Measurements from ENCODE around the gene NTNG1. TPM values are rescaled to one million over a fixed set of nuclear protein-coding genes. Genes with fewer than 3 reads are reported as not detected.

Gene NTNG1
- polyA plus RNA-seq, 6 donors from 2014 or later: 0.52 to 2.2 (median 1.1) TPM; not detected in 1

DNA sequence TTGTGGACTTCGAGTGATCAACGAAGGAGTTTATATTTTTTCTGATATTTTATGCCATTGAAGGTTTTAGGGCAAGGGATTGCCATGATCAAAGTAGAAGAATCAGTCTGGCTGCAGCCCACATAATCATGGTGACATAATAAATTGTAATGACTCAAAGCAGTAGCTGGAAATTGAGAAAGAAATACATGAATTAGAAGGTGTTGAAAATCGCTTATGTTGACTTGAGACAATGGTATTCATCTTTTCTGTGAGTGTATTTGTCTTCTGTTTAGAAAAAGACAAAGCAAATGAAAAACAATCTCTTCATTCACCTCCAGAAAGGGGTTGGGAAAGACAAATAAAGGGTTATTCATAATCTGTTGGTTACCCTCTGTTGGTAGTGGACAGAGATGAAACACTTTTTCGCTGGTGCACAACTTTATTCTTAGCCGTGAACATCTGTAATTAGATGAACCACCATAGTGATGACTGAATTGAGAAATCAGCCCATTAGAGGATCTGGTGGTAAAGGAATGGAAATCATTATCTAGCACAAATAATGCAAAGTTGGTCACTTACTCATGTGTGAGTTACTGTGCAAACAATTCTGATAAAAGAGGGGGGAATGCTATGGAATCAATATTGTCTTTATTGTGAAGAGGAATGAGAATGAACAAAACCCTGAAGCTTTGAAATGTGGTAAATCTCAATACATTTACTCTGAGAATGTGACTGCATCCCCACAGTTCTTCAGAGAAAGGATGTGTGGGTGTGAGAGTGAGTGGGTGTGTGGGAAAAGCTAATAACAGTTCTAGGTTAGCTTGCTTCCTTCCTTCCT is 121.8 kb downstream of the NTNG1 start:
- Mint-ChIP-seq H3K4me3 (no peak overlapping the region), H3K27me3 (no peaks in the 10 kb centered on the region), H3K9me3 (peaks cover 0 to 5% (median 0%) of the 10 kb centered on the region in 7 donors), H3K27ac (peak overlapping the region in 1 of 6 donors; percentile 51), H3K4me1 (peaks cover 8 to 12% (median 11%) of the 10 kb centered on the region in 3 donors), H3K36me3 (no peaks in the 10 kb centered on the region)
- ATAC-seq (ENCODE audit: low read depth in 2 of 2): no peak
- DNase-seq: no peak

DNA sequence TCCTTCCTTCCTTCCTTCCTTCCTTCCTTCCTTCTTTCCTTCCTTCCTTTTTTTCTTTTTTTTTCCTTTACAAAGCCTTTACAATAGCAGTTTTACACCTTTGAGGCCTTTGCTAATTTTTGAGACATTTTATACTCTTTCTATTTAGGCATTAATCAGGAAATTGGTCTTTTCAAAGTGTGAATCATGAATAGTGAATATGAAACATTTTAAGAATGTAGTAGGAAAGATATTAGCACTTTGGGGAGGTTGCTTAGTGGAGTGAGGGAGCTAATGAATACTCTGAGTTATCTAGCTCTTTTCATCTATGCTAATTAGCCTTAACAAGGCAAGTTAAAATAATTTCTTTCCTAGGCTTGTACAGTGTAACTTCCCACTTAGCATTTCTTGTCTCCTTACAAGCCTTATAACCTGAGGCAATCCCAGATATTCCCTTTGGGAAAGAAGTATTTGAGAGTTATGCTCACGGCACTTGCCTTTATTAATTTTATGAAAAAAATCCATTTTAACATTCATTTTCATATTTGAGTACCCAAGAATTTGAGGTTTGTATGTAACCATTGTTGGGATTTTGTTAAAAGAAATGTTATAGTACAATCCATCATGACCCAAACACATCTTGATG is 122.6 kb downstream of the NTNG1 start:
- no peak for ATAC-seq (ENCODE audit: low read depth in 2 of 2)
- Mint-ChIP-seq H3K4me3 (peak overlapping the region in 1 of 8 donors; percentile 58), H3K9me3 (peaks cover 0 to 5% (median 0%) of the 10 kb centered on the region in 7 donors), H3K27ac (peak overlapping the region in 1 of 6 donors; percentile 10), H3K36me3 (no peaks in the 10 kb centered on the region), H3K4me1 (peaks cover 8 to 12% (median 11%) of the 10 kb centered on the region in 3 donors), H3K27me3 (no peaks in the 10 kb centered on the region)
- DNase-seq: no peak

DNA sequence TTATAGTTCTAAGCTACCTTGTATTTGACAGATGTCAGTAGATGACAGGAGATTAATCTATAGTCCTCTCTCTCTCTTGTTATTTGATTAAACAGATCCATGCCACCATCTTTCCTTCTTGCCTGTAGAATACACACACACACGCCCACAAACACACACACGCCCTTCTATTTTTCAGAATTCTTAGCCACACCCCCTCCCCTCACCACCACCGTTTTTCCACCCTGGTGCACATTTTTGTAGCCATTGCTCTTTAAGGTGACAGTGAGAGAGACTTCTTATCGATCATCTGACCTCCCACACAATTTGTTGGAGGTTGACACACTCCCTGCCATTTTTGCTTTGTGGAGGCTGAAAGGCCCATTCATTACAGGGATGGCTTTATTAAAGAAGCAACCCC is 123.2 kb downstream of the NTNG1 start:
- Mint-ChIP-seq H3K4me1 (peaks cover 8 to 12% (median 11%) of the 10 kb centered on the region in 3 donors), H3K27me3 (no peaks in the 10 kb centered on the region), H3K4me3 (no peak overlapping the region), H3K27ac (no peak overlapping the region), H3K9me3 (peaks cover 0 to 5% (median 0%) of the 10 kb centered on the region in 7 donors), H3K36me3 (no peaks in the 10 kb centered on the region)
- DNase-seq (no peak), ATAC-seq (ENCODE audit: low read depth in 2 of 2) (no peak)

DNA sequence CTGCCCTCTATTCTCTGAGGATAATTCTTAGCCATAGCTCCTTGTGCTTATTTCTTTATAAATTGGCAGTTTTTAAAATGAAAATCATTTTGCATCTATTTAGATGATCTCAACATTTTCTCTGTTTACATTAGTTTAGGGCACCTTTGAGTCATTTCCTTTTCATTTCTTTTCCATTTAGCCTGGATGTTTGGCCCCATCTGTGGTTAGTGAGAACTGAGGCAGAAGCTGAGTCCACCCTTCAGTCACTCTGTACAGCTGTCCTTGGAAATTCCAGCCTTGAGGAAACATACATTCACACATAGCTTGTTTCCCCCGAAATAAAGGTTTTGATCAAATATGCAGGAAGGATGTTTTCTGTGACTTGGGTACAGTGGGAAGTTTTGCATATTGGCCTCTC is 123.7 kb downstream of the NTNG1 start:
- no peak overlapping the region for H3K27ac Mint-ChIP-seq
- no peak for ATAC-seq (ENCODE audit: low read depth in 2 of 2)
- peaks cover 8 to 12% (median 11%) of the 10 kb centered on the region in 3 donors for H3K4me1 Mint-ChIP-seq
- DNase-seq: no peak
- H3K27me3 Mint-ChIP-seq: no peaks in the 10 kb centered on the region
- H3K4me3 Mint-ChIP-seq: no peak overlapping the region
- peaks cover 0 to 5% (median 0%) of the 10 kb centered on the region in 7 donors for H3K9me3 Mint-ChIP-seq
- H3K36me3 Mint-ChIP-seq: no peaks in the 10 kb centered on the region

DNA sequence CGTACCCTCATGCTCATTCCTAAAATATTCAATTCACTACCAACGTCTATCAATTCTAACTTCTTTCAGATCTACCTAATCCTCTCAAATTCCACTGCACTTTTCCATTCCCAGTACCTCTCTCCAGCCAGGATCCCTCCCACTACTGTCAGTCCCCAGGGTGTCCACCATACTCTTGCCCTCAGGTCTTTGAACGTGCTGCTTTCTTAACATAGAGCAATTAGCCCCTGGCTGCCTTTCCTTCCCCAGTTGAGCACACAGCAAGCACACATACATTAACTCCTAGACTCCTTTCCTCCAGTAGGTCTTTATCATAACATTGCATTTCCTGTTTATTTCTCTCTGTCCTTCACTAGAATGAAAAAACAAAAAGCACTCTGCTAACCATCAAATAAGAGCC is 126.7 kb downstream of the NTNG1 start:
- H3K4me3 Mint-ChIP-seq: no peak overlapping the region
- H3K9me3 Mint-ChIP-seq: peaks cover 0 to 2% (median 0%) of the 10 kb centered on the region in 7 donors
- DNase-seq: no peak
- H3K27me3 Mint-ChIP-seq: no peaks in the 10 kb centered on the region
- no peak for ATAC-seq (ENCODE audit: low read depth in 2 of 2)
- no peaks in the 10 kb centered on the region for H3K36me3 Mint-ChIP-seq
- no peak overlapping the region for H3K27ac Mint-ChIP-seq
- peaks cover 8 to 10% (median 8%) of the 10 kb centered on the region in 3 donors for H3K4me1 Mint-ChIP-seq

DNA sequence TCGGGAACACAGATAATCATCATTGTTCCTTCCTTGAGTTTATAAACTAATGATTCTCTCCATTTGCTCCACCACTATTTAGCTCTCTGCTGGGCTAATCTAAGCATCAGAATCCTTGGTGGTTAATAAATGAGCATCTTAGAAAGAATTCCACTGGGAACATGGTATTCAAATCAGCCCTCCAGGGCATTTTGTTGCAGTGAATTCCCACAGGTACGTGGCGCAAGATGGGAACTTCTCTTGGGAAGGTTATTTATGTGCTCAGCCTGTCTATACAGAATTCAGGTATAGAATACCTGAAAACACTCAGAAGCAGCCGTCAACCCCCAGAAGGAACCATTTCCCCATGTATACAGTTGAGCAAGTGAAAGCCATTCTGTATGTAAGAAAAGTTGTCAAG is 131.5 kb downstream of the NTNG1 start:
- DNase-seq (no peak), ATAC-seq (ENCODE audit: low read depth in 2 of 2) (no peak)
- H3K4me1 Mint-ChIP-seq: peaks cover 0 to 8% (median 0%) of the 10 kb centered on the region in 3 donors
- no peaks in the 10 kb centered on the region for H3K36me3 Mint-ChIP-seq
- no peak overlapping the region for H3K4me3 Mint-ChIP-seq
- H3K27ac Mint-ChIP-seq: no peak overlapping the region
- no peaks in the 10 kb centered on the region for H3K9me3 Mint-ChIP-seq
- H3K27me3 Mint-ChIP-seq: no peaks in the 10 kb centered on the region

DNA sequence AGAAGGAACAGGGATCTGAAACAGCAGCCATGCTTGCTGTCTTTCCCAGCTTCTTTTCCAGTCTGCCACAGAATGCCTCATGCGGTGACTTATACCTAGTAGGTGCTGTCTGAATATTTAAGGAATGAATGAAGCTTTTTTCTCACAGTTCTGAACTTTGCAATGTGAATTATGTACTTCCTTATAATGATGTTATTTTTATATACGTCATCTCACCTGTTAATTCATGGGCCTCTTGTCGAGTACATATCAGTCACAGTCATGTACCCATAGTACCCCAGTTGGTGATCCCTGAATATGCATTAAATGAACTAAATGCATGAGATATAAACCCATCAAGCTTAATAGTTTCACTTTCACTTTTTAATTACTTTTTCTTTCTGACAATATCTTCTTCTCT is 132.7 kb downstream of the NTNG1 start:
- Mint-ChIP-seq H3K36me3 (no peaks in the 10 kb centered on the region), H3K4me3 (no peak overlapping the region), H3K4me1 (peaks cover 0 to 8% (median 0%) of the 10 kb centered on the region in 3 donors), H3K9me3 (no peaks in the 10 kb centered on the region), H3K27me3 (no peaks in the 10 kb centered on the region), H3K27ac (peak overlapping the region in 1 of 6 donors; percentile 14)
- peak in 1 of 2 donors; percentile 38 for ATAC-seq (ENCODE audit: low read depth in 2 of 2)
- no peak for DNase-seq

DNA sequence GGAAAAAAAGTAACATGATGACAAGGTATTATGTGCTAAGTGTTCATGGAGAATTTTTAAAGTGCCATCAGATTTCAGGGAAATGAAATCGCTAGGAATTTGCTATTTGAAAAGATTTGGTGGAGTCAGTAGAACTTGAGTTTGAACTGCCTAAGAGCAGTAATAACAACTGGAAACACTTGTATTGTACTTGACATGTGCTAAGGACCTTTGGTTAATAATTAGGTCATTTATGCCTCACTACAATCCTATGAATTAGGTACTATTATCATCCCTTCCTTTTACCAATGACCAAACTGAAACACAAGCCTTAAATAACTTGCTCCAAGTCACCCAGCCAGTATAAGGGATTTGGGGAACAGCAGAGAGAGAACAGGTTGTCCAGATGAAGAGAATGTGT is 133.4 kb downstream of the NTNG1 start:
- ATAC-seq (ENCODE audit: low read depth in 2 of 2): no peak
- DNase-seq: no peak
- no peaks in the 10 kb centered on the region for H3K27me3 Mint-ChIP-seq
- H3K4me3 Mint-ChIP-seq: no peak overlapping the region
- no peaks in the 10 kb centered on the region for H3K9me3 Mint-ChIP-seq
- H3K4me1 Mint-ChIP-seq: peaks cover 0 to 8% (median 0%) of the 10 kb centered on the region in 3 donors
- H3K36me3 Mint-ChIP-seq: no peaks in the 10 kb centered on the region
- peak overlapping the region in 1 of 6 donors; percentile 14 for H3K27ac Mint-ChIP-seq

DNA sequence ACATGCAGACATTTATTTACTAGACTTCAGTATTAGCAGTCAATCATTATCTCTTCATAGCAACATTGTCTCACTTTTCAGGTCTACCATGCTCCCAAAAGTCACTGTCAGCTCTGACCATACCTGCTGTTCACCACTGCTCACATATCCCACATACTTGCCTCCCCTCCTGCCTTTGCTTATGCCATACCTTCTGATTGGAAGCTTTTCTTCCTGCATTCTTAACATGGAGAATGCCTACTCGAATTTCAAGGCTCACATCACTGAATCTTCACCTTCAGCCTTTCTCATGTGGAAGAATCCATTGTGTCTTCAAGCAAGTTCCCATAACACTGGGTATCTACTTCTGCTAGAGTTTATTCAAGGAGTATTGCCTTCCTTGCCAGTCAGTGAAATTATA is 135.4 kb downstream of the NTNG1 start:
- DNase-seq: no peak
- Mint-ChIP-seq H3K9me3 (no peaks in the 10 kb centered on the region), H3K4me3 (no peak overlapping the region), H3K4me1 (peaks cover 0 to 8% (median 0%) of the 10 kb centered on the region in 3 donors), H3K27me3 (no peaks in the 10 kb centered on the region), H3K27ac (peak overlapping the region in 1 of 6 donors; percentile 0), H3K36me3 (no peaks in the 10 kb centered on the region)
- no peak for ATAC-seq (ENCODE audit: low read depth in 2 of 2)

DNA sequence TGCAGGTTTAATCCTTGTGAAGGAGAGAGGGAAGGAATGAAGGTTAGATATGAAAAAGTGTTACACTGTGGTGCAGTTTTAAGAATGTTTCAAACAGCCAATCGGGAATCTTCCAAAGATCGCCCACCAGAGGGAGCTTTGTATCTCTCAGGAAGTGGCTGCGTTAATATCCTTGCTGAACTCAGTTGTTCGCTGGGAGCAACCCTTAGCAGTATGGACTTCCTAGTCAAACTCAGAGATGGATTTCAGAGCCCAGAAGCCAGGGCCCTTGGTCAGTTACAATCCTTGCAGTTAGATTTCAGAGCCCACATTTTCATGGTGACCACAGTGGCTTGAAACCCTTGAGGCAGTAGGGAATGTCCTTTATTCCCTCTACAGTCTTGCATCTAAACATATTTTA is 136.2 kb downstream of the NTNG1 start:
- DNase-seq (no peak), ATAC-seq (ENCODE audit: low read depth in 2 of 2) (no peak)
- H3K27ac Mint-ChIP-seq: no peak overlapping the region
- no peak overlapping the region for H3K4me3 Mint-ChIP-seq
- H3K9me3 Mint-ChIP-seq: no peaks in the 10 kb centered on the region
- H3K36me3 Mint-ChIP-seq: no peaks in the 10 kb centered on the region
- H3K27me3 Mint-ChIP-seq: no peaks in the 10 kb centered on the region
- H3K4me1 Mint-ChIP-seq: peaks cover 0 to 8% (median 0%) of the 10 kb centered on the region in 3 donors

DNA sequence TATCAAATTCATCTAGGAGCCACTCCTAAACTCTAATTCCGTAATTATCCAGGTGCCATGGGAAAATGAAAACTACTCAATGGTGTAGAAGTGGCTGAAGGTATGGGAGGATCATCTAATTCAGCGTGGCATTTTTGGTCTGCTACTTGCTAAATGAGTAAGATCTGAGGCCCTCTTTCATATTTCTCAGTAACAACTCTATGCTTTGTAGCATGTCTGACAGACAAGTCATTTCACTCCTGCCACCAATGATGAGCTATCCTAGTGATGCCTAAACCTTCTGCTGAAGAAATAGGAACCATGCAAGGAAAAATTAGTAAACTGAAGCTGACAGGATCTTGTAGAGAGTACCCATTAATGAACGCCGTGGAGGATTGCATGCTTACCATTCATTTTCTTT is 145.3 kb downstream of the NTNG1 start:
- Mint-ChIP-seq H3K36me3 (no peaks in the 10 kb centered on the region), H3K27me3 (peaks cover 0 to 6% (median 5%) of the 10 kb centered on the region in 3 donors), H3K27ac (no peak overlapping the region), H3K4me3 (no peak overlapping the region), H3K9me3 (no peaks in the 10 kb centered on the region), H3K4me1 (no peaks in the 10 kb centered on the region)
- DNase-seq: no peak
- no peak for ATAC-seq (ENCODE audit: low read depth in 2 of 2)

DNA sequence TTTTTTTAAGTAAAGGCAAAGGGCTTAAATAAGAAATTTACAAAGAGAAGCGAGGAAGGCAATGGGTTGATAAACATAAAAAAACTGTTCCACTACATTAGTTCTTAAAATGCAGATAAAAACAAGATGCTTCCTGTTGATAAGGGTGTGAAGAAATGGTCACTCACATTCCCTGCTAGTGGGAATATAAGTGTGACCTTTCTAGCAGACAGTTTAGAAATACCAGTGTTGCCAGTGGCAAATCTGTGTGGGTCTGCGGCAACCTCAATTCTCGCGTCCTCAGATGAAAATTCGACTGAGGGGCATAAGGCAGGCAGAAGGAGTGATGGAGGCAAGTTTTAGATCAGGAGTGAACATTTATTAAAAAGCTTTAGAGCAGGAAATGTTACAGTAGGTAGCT is 151.1 kb downstream of the NTNG1 start:
- Mint-ChIP-seq H3K36me3 (no peaks in the 10 kb centered on the region), H3K4me3 (no peak overlapping the region), H3K4me1 (no peaks in the 10 kb centered on the region), H3K27ac (no peak overlapping the region), H3K9me3 (no peaks in the 10 kb centered on the region), H3K27me3 (peaks cover 8 to 18% (median 11%) of the 10 kb centered on the region in 3 donors)
- DNase-seq: no peak
- ATAC-seq (ENCODE audit: low read depth in 2 of 2): no peak

DNA sequence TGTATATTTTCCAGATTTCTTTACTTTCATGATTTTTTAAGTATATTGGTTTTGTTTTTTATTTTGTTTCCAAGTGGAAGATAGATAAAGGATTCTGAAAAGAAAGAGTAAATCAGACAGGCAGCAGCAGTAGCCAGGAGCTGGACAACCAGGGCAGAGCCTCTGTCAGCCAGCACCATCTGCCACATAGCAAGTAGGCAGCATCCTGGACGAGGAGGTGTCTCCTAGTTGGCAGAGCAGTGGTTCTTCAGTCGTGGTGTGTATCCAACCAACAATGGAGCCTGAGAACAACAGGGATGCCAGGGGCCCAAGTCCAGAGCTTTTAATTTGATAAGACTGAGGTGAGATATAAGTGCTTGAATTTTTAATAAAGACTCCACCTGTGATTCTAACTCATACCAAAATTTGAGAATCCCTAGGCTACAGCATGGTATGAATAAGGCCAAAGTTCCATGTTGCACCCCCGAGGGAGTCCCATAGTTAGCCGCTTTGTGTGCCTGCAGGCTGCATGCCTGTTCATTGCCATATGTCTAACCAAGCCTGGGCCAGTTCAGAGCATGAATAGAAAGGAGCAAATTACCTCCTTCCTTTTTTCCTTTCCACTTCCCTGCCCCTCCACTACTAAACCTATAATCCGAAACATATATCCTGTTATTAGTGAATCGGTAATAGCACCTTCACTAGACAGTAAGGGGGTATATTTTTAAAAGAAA is 153.2 kb downstream of the NTNG1 start:
- Mint-ChIP-seq H3K27ac (no peak overlapping the region), H3K27me3 (peaks cover 8 to 16% (median 11%) of the 10 kb centered on the region in 3 donors), H3K4me3 (no peak overlapping the region), H3K4me1 (no peaks in the 10 kb centered on the region), H3K9me3 (no peaks in the 10 kb centered on the region), H3K36me3 (no peaks in the 10 kb centered on the region)
- DNase-seq (no peak), ATAC-seq (ENCODE audit: low read depth in 2 of 2) (no peak)
